IMR-90 (cell line): Measurements from ENCODE around the gene CTNNA2. TPM values are rescaled to one million over a fixed set of nuclear protein-coding genes. Genes with fewer than 3 reads are reported as not detected.

Source experiments
- ATAC-seq: fragments of 200-7000 bp; cut with Tn5 transposase; 2 replicates; pipeline ENCODE4 v1.9.1; 2020; ENCODE audit warnings: low read depth, mild to moderate bottlenecking, moderate library complexity
- BruUV-seq: library from RNA; stranded (reverse); fragments of 400-500 nt; replicated peaks from 2 replicates; lab custom pipeline; 2021; lab: Mats Ljungman, UMichigan
- CTCF ChIA-PET: fragments of 300-600 bp; formaldehyde crosslinking; extraction: SDS; loops from one replicate; lab custom pipeline; 2021; ENCODE audit warnings: antibody characterized with exemption; lab: Yijun Ruan, JAX
- POLR2A ChIA-PET: fragments of 300-600 bp; sonication (Branson Sonifier 250); formaldehyde crosslinking; loops from one replicate; lab custom pipeline; 2022; ENCODE audit warnings: antibody characterized with exemption; ENCODE audit not compliant: unreplicated experiment; lab: Charles Lee
- DNase-seq: peaks from one replicate; pipeline ENCODE4 v3.0.0; 2013
- H2AFZ ChIP-seq: replicated peaks from 2 replicates; pipeline ENCODE3; 2013; ENCODE audit warnings: low read length, mild to moderate bottlenecking; ENCODE audit not compliant: poor library complexity
- H2AK5ac ChIP-seq: 2 replicates; pipeline ENCODE4 v1.6.1; 2013; ENCODE audit warnings: low read depth, low read length, inconsistent platforms
- H2AK9ac ChIP-seq: replicated peaks from 2 replicates; pipeline ENCODE3; 2013; ENCODE audit warnings: mild to moderate bottlenecking, low read depth, low read length, moderate library complexity; ENCODE audit not compliant: poor library complexity
- H2BK120ac ChIP-seq: 2 replicates; pipeline ENCODE4 v1.6.1; 2013; ENCODE audit warnings: low read depth, low read length, inconsistent platforms
- H2BK15ac ChIP-seq: 3 replicates; pipeline ENCODE4 v1.6.1; 2013; ENCODE audit warnings: low read depth, low read length, inconsistent platforms
- H2BK20ac ChIP-seq: 2 replicates; pipeline ENCODE4 v1.6.1; 2013; ENCODE audit warnings: low read depth, mild to moderate bottlenecking, inconsistent platforms, low read length, moderate library complexity
- H2BK5ac ChIP-seq: 2 replicates; pipeline ENCODE4 v1.6.1; 2013; ENCODE audit warnings: mild to moderate bottlenecking, low read depth, low read length, inconsistent platforms; ENCODE audit not compliant: poor library complexity, severe bottlenecking
- H3K14ac ChIP-seq: replicated peaks from 2 replicates; pipeline ENCODE4 v1.6.1; 2013; ENCODE audit warnings: low read depth, low read length, inconsistent platforms
- H3K18ac ChIP-seq: 2 replicates; pipeline ENCODE4 v1.6.1; 2013; ENCODE audit warnings: low read depth, low read length, control low read depth
- H3K23ac ChIP-seq: 2 replicates; pipeline ENCODE4 v1.6.1; 2013; ENCODE audit warnings: low read depth, low read length, inconsistent platforms
- H3K27ac ChIP-seq: 2 replicates; pipeline ENCODE4 v1.5.1; 2013; ENCODE audit warnings: mild to moderate bottlenecking, control low read depth, low read length; ENCODE audit not compliant: insufficient read depth
- H3K27me3 ChIP-seq: 2 replicates; pipeline ENCODE4 v1.6.1; 2013; ENCODE audit warnings: low read length; ENCODE audit not compliant: control insufficient read depth, insufficient read depth
- H3K36me3 ChIP-seq: 2 replicates; pipeline ENCODE4 v1.6.1; 2013; ENCODE audit warnings: low read length, mixed read lengths; ENCODE audit not compliant: control insufficient read depth, insufficient read depth
- H3K4ac ChIP-seq: 2 replicates; pipeline ENCODE4 v1.6.1; 2013; ENCODE audit warnings: low read depth, low read length, inconsistent platforms
- H3K4me1 ChIP-seq: 2 replicates; pipeline ENCODE4 v1.6.1; 2013; ENCODE audit warnings: low read length, mixed read lengths; ENCODE audit not compliant: control insufficient read depth, insufficient read depth
- H3K4me2 ChIP-seq: 2 replicates; pipeline ENCODE4 v1.6.1; 2013; ENCODE audit warnings: low read depth, mild to moderate bottlenecking, control low read depth, low read length, moderate library complexity
- H3K4me3 ChIP-seq: 2 replicates; pipeline ENCODE4 v1.5.1; 2013; ENCODE audit warnings: low read depth, mild to moderate bottlenecking, control low read depth, low read length, moderate library complexity; ENCODE audit not compliant: insufficient read depth
- H3K56ac ChIP-seq: 2 replicates; pipeline ENCODE4 v1.6.1; 2013; ENCODE audit warnings: low read length, inconsistent platforms; ENCODE audit not compliant: insufficient read depth; ENCODE audit errors: extremely low read depth
- H3K79me1 ChIP-seq, 2 experiments: 2 replicates each; pipeline ENCODE4 v1.6.1; 2013; ENCODE audit warnings: low read length in 2 of 2, inconsistent platforms in 1 of 2, low read depth in 1 of 2
- H3K9ac ChIP-seq: 2 replicates; pipeline ENCODE4 v1.6.1; 2013; ENCODE audit warnings: low read depth, low read length, control low read depth
- H3K9me1 ChIP-seq: 2 replicates; pipeline ENCODE4 v1.6.1; 2013; ENCODE audit warnings: low read length, inconsistent platforms; ENCODE audit not compliant: insufficient read depth
- H3K9me3 ChIP-seq: 2 replicates; pipeline ENCODE4 v1.6.1; 2013; ENCODE audit warnings: low read length; ENCODE audit not compliant: control insufficient read depth, insufficient read depth
- H4K20me1 ChIP-seq: 2 replicates; pipeline ENCODE4 v1.6.1; 2013; ENCODE audit warnings: low read length, inconsistent platforms; ENCODE audit not compliant: insufficient read depth
- H4K5ac ChIP-seq: 2 replicates; pipeline ENCODE4 v1.6.1; 2013; ENCODE audit warnings: mild to moderate bottlenecking, low read depth, low read length, control low read depth
- H4K8ac ChIP-seq, 2 experiments: 2 replicates each; pipeline ENCODE4 v1.6.1; 2013; ENCODE audit warnings: low read depth in 2 of 2, low read length in 2 of 2, control low read depth in 1 of 2, inconsistent platforms in 1 of 2
- H4K91ac ChIP-seq: 2 replicates; pipeline ENCODE4 v1.6.1; 2013; ENCODE audit warnings: low read depth, low read length, inconsistent platforms; ENCODE audit not compliant: insufficient read depth
- BHLHE40 ChIP-seq: fragments of 150-350 bp; IDR thresholded peaks from 2 replicates; pipeline ENCODE4 v1.6.1; 2016; ENCODE audit warnings: mild to moderate bottlenecking, low read depth, low read length
- CEBPB ChIP-seq: IDR thresholded peaks from 2 replicates; pipeline ENCODE4 v1.6.1; 2012; ENCODE audit warnings: low read depth, low read length, improper control_type of control experiment
- CHD1 ChIP-seq: IDR thresholded peaks from 2 replicates; pipeline ENCODE4 v1.6.1; 2012; ENCODE audit warnings: low read depth, low read length, improper control_type of control experiment
- CTCF ChIP-seq: conservative IDR thresholded peaks from 2 replicates; pipeline ENCODE4 v1.5.1; 2012; ENCODE audit warnings: mild to moderate bottlenecking, low read depth, low read length, improper control_type of control experiment
- FOS ChIP-seq: fragments of 150-350 bp; IDR thresholded peaks from 2 replicates; pipeline ENCODE4 v1.6.1; 2016; ENCODE audit warnings: low read depth, low read length
- MAFK ChIP-seq: IDR thresholded peaks from 2 replicates; pipeline ENCODE4 v1.6.1; 2012; ENCODE audit warnings: low read depth, low read length, improper control_type of control experiment
- MAZ ChIP-seq: IDR thresholded peaks from 2 replicates; pipeline ENCODE4 v1.6.1; 2012; ENCODE audit warnings: low read depth, mild to moderate bottlenecking, low read length, improper control_type of control experiment, moderate library complexity, borderline replicate concordance
- MXI1 ChIP-seq: IDR thresholded peaks from 2 replicates; pipeline ENCODE4 v1.6.1; 2012; ENCODE audit warnings: low read depth, mild to moderate bottlenecking, low read length, moderate library complexity, borderline replicate concordance
- NFE2L2 ChIP-seq: fragments of 150-350 bp; IDR thresholded peaks from 2 replicates; pipeline ENCODE4 v1.6.1; 2016; ENCODE audit warnings: low read depth, mild to moderate bottlenecking, low read length
- POLR2A ChIP-seq: IDR thresholded peaks from 2 replicates; pipeline ENCODE4 v1.6.1; 2012; ENCODE audit warnings: mild to moderate bottlenecking, low read depth, low read length
- RAD21 ChIP-seq: IDR thresholded peaks from 2 replicates; pipeline ENCODE4 v1.6.1; 2012; ENCODE audit warnings: low read length, improper control_type of control experiment
- RCOR1 ChIP-seq: IDR thresholded peaks from 2 replicates; pipeline ENCODE4 v1.6.1; 2012; ENCODE audit warnings: mild to moderate bottlenecking, low read length, improper control_type of control experiment; ENCODE audit not compliant: insufficient replicate concordance
- RFX5 ChIP-seq: IDR thresholded peaks from 2 replicates; pipeline ENCODE4 v1.8.0; 2012; ENCODE audit warnings: low read depth, mild to moderate bottlenecking, low read length, moderate library complexity
- SMC3 ChIP-seq: fragments of 150-350 bp; IDR thresholded peaks from 2 replicates; pipeline ENCODE4 v1.6.1; 2016; ENCODE audit warnings: low read depth, mild to moderate bottlenecking, antibody characterized with exemption, low read length, moderate library complexity
- dilution Hi-C: fragments of 300-500 bp; cut with HindIII; formaldehyde crosslinking; loops from one replicate; pipeline ENCODE4 v1.14.3; 2018; ENCODE audit warnings: low sequenced_read_pairs; ENCODE audit not compliant: unreplicated experiment
- in situ Hi-C: fragments of 300-500 bp; cut with MboI; formaldehyde crosslinking; loops from 3 replicates; pipeline ENCODE4 v1.14.3; 2019; ENCODE audit warnings: low sequenced_read_pairs, inconsistent platforms, mixed read lengths
- intact Hi-C: fragments of 100-400 bp; cut with micrococcal nuclease; formaldehyde crosslinking; loops from 2 replicates; pipeline ENCODE4 v1.10.0; 2022
- polyA plus RNA-seq, 3 experiments: library from polyadenylated mRNA; depleted of rRNA; stranded (reverse); fragments of >200 nt; gene quantifications; 2 replicates each; pipeline ENCODE4 v1.2.3, GENCODE V29; 2012; ENCODE audit warnings: low replicate concordance in 1 of 3
- total RNA-seq: library from RNA; depleted of rRNA; stranded (reverse); fragments of >200 nt; gene quantifications from 2 replicates; pipeline ENCODE4 v1.2.3, GENCODE V29; 2012
- TF ChIP-seq, protein P1 (sequence below): fragments of 150-350 bp; IDR thresholded peaks from 2 replicates; pipeline ENCODE4 v1.6.1; 2016; ENCODE audit warnings: low read depth, mild to moderate bottlenecking, low read length, moderate library complexity, borderline replicate concordance
- TF ChIP-seq, protein P2 (sequence below): fragments of 150-350 bp; IDR thresholded peaks from 2 replicates; pipeline ENCODE4 v1.6.1; 2017; ENCODE audit warnings: mild to moderate bottlenecking, antibody characterized with exemption, low read length, low read depth

Gene CTNNA2
- total and polyA plus RNA-seq, 2 of the 4 experiments (the other 2 are of a cell fraction): not detected

DNA sequence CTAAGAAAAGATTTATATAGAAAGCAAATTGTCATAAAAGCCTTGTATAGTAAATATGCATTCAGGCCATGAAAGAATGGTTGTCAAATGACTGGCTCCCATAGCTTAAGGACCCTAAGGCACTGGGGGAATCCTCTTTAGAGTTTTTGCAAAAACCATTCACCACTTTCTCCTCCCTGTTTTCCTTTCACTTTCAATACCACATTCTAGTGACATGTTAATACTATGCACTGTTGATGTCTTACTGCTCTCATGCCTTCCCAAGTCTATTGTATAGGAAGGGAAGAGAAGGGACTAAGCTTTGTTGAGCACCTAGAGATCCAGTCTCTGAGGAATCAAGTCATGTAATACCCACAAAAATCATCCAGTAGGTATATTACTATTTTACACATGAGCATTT is 1174.7 kb downstream of the CTNNA2 start:
- Histone ChIP-seq H2BK15ac (no peak overlapping the region), H3K4me3 (no peak overlapping the region), H4K5ac (no peak overlapping the region), H3K36me3 (no peaks in the 10 kb centered on the region), H3K18ac (no peak overlapping the region), H4K8ac (no peak overlapping the region), H3K56ac (no peak overlapping the region), H2AK5ac (no peak overlapping the region), H3K4ac (no peak overlapping the region), H3K14ac (no peak overlapping the region), H3K27me3 (no peaks in the 10 kb centered on the region), H3K27ac (no peak overlapping the region), H3K9ac (no peak overlapping the region), H2BK5ac (no peak overlapping the region), H4K20me1 (no peaks in the 10 kb centered on the region), H2BK120ac (no peak overlapping the region), H2AK9ac (no peak overlapping the region), H3K9me1 (no peaks in the 10 kb centered on the region), H2AFZ (no peak overlapping the region), H3K9me3 (peaks cover 3% of the 10 kb centered on the region; the same call in 1 of the 2 replicates), H3K4me2 (no peak overlapping the region), H2BK20ac (no peak overlapping the region), H3K79me1 (no peaks in the 10 kb centered on the region), H3K23ac (no peak overlapping the region), H4K91ac (no peak overlapping the region), H3K4me1 (no peaks in the 10 kb centered on the region)
- dilution Hi-C loops (no loop called here), intact Hi-C loops (no loop called here), in situ Hi-C loops (no loop called here)
- no peak for TF ChIP-seq BHLHE40
- TF ChIP-seq RFX5: no peak
- TF ChIP-seq MAFK: no peak
- TF ChIP-seq SMC3: no peak
- no peak for TF ChIP-seq NFE2L2
- TF ChIP-seq, protein P1, sequence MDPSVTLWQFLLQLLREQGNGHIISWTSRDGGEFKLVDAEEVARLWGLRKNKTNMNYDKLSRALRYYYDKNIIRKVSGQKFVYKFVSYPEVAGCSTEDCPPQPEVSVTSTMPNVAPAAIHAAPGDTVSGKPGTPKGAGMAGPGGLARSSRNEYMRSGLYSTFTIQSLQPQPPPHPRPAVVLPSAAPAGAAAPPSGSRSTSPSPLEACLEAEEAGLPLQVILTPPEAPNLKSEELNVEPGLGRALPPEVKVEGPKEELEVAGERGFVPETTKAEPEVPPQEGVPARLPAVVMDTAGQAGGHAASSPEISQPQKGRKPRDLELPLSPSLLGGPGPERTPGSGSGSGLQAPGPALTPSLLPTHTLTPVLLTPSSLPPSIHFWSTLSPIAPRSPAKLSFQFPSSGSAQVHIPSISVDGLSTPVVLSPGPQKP: no peak
- no peak for TF ChIP-seq CHD1
- no peak for TF ChIP-seq MXI1
- TF ChIP-seq RCOR1: no peak
- TF ChIP-seq RAD21: no peak
- TF ChIP-seq CEBPB: no peak
- no peak for TF ChIP-seq CTCF
- no peak for TF ChIP-seq MAZ
- no peak for TF ChIP-seq FOS
- TF ChIP-seq, protein P2, sequence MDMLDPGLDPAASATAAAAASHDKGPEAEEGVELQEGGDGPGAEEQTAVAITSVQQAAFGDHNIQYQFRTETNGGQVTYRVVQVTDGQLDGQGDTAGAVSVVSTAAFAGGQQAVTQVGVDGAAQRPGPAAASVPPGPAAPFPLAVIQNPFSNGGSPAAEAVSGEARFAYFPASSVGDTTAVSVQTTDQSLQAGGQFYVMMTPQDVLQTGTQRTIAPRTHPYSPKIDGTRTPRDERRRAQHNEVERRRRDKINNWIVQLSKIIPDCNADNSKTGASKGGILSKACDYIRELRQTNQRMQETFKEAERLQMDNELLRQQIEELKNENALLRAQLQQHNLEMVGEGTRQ: no peak
- no peak for TF ChIP-seq POLR2A
- ChIA-PET POLR2A (no interaction called here), CTCF (no interaction called here)
- ATAC-seq: no peak
- no TSS peak for BruUV-seq
- no peak for DNase-seq
